HG03064 (cell line): Measurements from ENCODE around the gene ERC1.

ENCODE experiments used
- ATAC-seq: cut with Tn5 transposase; IDR thresholded peaks from one replicate; pipeline ENCODE4 v1.9.1; 2021; ENCODE audit warnings: low read depth; ENCODE audit not compliant: unreplicated experiment

Gene ERC1

DNA sequence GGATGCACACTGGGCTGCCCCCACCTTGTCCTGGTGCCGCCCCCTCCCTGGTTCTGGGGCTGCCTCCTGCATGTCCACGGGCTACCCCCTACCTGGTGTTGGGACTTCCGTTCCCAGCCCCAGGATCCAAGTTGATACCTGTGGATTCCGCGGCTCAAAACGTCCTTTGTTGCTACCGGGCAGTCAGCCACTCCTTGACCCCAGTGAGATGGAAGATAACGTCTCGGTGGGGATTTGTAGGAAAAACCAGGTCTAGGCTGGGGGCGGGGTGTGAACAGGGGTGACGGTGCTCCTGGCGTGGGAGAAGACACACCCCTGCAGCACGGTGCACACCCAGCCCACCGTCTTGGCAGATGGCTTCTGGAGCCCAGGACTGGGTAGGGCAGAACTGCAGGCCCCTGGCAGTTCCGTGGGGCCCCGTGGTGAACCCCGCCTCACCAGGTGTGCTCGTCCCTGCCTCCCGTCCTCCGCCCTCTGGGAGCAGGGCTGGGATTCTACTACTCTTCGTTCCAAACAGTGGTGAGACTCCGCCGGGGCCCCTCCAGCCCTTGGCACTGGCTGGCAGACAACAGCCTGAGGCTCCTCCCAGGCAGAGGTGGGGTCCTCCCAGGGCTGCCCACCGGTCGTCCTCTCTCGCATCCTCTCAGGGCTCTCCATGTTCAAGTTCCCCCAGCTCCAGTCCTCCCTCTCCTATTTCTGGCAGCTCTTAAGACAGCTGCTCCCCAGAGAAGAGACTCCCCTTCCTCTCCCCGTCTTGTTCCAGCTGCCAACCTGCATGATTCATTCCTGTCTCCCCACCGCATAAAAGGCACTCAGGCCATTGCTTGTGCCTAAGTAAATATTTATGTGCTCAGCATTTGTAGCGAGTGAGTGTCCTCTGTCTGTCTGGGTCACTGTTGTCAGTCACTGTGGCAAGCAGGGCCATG is 527.8 kb downstream of the ERC1 start:
- no peak for ATAC-seq

GRCh38 chr12:1519642-1520041 is 528.6 kb downstream of the ERC1 start:
- no peak for ATAC-seq

GRCh38 chr12:1523046-1523445 is 532.0 kb downstream of the ERC1 start:
- ATAC-seq, result no peak

DNA sequence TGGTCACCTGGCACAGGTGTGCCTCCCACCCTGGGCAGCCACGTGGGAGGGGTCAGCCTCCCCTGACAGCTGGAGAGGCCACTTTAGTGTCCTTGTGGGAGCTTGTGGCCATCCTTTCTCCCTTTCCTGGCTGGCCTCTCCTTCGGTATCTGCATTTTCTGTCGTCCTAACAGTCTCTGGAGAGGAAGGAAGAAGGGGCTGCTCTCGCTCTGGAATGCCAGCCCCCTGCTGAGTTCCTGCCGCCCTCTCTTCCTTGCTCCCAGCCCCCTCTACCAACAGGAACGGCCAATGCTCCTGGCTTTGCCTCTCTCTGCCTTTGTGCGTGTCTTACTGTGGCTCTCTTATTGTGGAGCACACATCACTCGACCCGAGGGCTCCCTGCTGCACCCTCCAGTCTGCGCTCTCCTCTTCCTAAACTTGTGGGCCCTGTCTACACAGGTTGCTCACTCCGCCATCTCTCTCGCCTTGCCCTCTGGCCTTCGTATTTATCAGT is 532.6 kb downstream of the ERC1 start:
- no peak for ATAC-seq

DNA sequence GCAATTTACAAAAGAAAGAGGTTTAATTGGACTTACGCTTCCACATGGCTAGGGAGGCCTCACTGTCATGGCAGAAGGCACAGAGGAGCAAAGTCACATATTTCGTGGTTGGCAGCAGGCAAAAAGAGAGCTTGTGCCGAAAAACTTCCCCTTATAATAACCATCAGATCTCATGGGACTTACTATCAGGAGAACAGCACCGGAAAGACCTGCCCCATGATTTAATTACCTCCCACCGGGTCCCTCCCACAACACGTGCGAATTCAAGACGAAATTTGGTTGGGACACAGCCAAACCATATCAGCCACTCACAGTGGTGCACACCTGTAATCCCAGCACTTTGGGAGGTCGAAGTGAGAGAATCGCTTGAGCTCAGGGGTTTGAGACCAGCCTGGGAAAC is 534.8 kb downstream of the ERC1 start:
- no peak for ATAC-seq

DNA sequence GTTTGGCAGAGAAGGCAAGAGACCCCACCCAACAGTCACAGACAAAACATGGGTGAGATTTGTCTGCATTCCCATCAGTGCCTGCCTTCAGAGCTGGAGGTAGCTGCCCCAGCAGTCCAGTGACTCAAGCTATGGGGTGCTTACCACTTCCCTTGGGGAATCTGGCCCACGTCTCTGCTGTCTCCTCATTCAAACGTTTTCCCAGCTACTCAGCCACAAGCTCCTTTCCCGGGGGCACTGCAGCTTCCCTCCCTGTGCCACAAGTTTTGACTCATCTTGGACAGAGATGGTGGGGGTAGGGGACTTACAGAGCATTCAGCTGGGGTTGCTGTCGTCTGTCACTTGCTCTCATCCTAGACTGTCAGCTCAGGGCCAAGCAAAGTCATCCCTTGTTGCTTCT is 536.8 kb downstream of the ERC1 start:
- ATAC-seq, result no peak

DNA sequence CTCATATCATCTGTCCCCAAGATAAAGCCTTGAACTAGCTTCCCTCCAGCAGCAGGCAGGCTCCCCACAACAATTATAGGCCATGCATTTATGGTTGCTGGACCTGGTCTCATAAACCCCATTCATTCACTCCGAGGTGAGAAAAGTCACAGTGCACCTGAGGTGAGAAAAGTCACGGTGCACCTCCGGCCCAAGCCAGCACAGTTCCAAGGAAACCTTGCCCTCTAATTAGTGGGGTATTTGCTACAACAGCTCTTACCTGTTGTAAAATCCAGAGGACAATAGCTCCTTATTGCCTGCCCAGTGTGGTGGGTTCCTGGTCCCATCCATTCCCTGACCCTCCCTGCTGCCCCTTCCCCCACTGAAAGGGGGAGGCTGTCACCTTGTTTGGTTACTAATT is 537.8 kb downstream of the ERC1 start:
- ATAC-seq, result no peak

- no peak for ATAC-seq
Observed at GRCh38 chr12:1529228-1529861, 538.3 kb downstream of the ERC1 start.

GRCh38 chr12:1529862-1530591 is 539.0 kb downstream of the ERC1 start:
- no peak for ATAC-seq

DNA sequence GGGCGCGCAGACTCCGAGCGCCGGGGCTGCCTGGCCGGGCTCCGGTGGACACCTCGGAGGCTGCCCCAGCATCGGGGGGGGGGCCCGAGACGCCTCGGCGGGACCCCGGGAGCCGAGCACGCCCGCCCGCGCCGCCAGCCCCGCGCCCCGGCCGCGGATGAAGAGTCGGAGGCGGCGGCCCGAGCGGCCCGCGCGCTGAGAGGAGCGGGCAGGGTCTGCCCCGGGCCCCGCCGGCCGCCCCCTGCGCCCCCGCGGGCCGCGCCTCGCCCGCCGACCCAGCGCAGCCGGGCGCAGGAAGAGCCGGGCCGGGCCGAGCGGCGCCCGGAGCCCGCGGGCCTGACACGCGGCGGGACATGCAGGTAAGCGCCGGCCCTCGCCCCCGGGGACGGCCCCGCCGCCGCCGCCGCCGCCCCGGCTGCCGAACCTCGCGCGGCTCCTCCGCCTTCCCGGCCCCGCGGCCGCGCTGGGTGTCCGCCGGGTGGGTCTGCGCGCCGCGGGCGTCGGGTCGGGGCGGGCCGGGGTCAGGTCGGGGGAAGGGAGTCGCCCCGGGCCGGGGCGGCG is 539.6 kb downstream of the ERC1 start:
- no peak for ATAC-seq

DNA sequence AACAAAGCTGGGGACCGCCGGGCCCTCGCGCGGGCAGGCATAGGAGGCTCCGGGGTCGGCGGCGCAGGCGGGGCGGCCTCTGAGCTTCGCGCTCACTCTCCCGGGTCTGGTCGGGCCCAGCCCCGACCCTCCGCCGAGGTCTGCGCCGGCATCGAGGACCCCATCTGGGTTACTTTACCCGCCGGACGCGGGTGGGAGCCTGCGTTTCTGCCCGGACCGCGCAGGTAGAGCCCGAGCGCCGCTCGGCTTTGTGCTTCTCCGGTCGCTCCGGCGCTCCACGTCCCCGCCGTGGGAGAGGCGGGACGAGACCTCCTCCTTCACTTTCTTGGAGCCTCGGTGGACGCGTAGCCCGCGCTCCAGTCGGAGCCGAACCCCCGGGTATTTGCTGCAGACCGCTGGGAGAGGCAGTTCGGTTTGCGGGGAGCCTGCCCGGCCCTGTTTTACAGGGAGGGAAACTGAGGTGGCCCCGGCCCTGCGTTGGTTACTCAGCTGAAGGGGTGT is 540.2 kb downstream of the ERC1 start:
- ATAC-seq, result no peak

DNA sequence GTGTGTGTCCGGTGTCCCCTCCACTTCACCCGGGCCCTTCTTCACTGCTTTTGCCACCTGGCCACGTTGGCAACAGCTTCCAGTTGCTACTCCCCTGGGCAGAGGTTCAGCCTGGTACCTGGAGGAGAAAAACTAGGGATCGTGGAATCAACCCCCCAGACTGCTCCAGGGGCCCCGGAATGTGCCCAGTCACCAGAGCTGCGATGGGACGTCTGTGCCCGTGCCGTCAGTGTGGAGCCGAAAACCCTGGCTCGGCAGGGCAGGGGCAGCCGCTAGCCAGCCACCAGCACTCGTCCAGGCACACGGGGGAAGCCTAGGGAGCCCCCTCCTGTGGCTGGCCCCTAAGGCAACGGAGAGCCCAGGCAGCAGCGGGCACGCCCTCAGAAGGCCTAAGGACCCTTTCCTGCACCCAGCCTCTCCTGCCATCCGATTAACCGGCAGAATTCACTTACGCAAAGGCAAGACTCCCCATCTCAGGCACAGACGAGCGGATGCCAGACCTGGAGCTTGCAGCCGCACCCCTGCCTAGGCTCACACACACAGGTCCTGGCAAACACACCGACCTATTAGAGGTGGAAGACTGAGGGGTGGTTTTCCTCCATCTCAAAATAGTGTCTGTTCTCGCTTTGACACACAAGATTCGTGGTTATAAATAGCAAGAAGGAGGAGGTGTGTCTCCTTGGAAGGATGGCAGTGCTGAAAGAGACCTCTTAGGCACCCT is 540.8 kb downstream of the ERC1 start:
- ATAC-seq, result no peak

DNA sequence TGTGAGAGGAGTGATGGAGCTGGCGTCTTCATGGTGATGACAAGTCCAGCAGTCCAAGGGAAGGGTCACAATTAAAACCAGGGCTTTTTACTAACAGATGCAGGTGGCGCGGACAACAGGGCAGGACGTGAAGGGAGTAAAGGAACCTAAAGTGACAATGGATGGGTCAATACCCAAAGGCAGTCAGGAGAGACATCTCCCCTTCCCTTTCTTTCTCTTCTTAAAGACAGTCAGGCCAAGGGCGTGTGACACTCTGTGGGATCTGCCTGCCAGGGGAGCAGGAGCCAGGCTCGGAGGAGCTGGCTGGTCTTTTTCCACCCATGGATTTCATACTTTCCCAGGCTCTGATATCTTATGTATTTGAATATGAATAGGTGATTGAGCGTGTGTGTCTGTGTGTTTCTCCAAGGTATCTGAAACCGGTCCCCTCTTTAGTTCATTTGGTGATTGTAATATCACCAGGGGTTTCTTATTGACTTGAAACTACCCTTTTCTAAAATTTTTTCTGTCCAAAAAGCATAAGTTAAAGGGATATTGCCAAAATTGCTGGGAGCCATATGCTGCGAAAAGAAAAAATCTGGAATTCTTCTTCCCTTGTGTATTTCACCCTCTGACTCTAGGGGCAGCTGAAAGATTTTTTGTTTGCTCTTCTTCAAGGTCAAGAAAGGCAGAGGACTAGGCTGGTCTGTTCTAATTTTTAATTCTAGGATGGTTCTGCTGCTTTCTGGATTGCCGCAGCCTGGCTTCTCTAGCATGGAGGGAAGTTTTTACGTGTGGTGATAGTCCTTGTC is 541.5 kb downstream of the ERC1 start:
- ATAC-seq, result no peak

GRCh38 chr12:1533205-1533601 is 542.2 kb downstream of the ERC1 start:
- no peak for ATAC-seq

DNA sequence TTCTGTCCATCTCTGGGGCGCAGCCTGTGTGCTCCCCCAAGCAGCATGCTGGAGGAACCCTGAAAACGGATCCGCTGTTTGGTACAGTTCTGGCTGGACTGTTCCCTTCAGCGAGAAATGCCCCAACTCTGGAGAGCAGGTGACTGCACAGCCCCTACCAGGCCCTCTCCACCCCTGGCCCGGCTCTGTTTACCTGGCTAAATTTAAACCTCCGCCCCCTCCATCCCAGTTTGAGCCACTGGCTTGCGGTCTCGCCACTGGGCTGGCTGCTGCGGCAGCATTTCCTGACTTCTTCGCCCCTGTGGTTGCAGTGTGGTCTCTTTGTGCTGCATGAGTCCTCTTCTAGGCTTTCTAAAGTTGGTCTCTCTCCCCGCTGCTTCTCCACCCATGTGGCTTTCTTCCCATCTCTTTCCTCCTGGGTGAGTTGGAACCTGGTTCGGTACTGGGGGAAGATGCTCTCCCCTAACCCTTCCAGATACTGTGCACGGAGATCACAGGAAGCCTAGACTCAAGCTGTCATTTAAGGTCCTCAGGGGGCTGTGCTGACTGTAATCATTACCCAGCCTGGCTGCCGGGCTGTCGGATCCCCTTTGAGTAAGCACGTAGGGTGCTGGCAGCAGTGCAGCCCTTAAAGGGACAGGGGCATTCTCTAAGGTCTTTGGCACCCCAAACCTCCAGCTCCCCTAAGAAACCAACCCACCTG is 542.7 kb downstream of the ERC1 start:
- ATAC-seq, result no peak

- ATAC-seq, result no peak
Observed at GRCh38 chr12:1534748-1535147, 543.7 kb downstream of the ERC1 start.

DNA sequence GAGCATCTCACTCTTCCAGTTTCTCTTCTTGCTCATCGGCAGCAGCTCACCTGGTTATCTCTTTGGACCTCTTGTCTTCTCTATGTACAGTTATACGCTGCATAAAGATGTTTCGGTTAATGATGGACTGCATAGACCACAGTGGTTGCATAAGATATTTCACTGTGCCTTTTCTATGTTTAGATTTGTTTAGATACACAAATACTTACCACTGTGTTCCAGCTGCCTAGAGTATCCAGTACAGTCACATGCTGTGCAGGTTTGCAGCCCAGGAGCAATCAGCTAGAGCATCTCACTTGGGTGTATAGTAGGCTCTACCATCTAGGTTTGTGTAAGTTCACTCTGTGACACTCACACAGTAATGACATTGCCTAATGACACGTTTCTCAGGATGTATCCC is 545.8 kb downstream of the ERC1 start:
- no peak for ATAC-seq

DNA sequence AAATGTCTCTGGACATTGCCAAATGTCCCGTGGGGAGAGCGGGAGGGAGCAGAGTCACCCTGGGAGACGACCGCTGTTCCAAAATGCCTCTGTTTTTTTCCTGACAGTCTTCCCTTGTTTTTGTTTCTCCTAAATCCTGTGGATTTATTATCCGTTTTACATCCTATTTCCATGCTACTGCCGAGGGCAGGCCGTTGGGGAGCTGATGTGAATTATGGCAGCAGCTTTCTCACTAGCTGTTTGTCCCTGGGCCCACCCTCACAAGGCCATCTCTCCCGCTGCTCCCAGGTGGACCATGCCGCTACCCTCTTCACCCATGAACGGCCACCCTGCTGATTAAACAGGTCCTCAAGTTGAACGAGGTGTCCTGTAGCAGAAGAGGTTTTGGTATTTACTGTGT is 548.1 kb downstream of the ERC1 start:
- no peak for ATAC-seq

DNA sequence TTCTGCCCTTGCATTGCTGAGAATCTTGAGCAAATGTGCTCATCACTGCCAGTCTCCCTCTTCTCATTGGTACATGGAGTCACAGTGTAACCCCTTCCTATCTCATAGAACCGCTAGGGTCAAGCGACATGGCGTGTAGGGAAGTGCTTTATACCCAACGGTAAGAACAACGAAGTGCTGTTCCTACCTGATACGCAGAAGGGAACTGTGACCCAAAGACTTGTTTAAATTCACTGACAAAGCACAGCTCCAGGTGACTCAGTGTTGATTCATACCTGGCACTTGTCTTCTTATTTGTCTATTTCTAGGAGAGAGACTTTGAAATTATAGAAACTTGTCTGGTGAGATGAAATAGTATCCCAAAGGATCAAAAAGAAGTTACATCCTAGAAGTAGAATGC is 549.7 kb downstream of the ERC1 start:
- ATAC-seq, result no peak
